Stimulated activated CD4-positive, alpha-beta T cell treated with anti-CD3 and anti-CD28 coated beads, Interleukin-12 subunit alpha, Interleukin-12 subunit beta, amount 100 ng/mL, for 24 hours (primary cell): ENCODE data around the gene CDC14B.
"Not testable (repeated sequence)": the region's sequence is repeated elsewhere in the genome, so short reads cannot be mapped to it uniquely, and the experiment has no call there.

Source experiments
- DNase-seq, 2 experiments: peaks; one replicate each; pipeline ENCODE4 v3.0.0-alpha.2; 2020; ENCODE audit warnings: low read depth in 2 of 2

Gene CDC14B

GRCh38 chr9:96619491-96620180 is at the start of gene CDC14B:
CDC14B (minus strand) TSS chr9:96619843; CDS start chr9:96619378, 465 bp downstream.
- DNase-seq: peak; percentile 56 to 77

DNA sequence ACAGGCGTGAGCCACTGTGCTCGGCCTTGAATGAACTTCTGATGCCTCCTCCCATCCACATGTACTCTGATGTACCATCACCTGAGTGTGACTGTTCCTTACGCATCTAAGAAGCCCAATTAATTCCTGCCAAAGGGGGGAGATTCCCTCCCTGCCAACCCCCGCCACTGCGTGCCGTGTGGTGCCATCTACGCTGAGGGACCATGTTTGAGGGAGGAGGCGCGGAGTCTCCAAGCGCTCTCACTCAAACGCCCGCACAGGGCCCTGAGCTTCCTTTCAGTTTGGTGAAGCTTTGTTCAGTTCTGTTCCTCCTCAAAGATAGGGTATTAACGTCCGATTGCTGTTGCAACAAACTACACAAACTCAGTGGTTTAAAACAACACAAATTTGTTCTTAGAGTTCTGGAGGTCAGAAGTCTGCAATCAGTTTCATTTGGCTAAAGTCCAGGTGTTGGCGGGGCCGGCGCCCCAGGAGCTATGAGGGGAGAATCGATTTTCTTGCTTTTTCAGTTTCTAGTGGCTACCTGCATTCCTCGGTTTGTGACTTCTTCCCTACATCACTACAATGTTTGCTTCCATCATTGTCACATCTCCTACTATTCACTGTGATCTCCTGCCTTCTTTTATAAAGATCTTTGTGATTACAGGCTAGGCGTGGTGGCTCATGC is 49.4 kb upstream of the CDC14B start:
- no peak for DNase-seq

GRCh38 chr9:96667363-96667728 is 47.7 kb upstream of the CDC14B start:
- DNase-seq: no peak

DNA sequence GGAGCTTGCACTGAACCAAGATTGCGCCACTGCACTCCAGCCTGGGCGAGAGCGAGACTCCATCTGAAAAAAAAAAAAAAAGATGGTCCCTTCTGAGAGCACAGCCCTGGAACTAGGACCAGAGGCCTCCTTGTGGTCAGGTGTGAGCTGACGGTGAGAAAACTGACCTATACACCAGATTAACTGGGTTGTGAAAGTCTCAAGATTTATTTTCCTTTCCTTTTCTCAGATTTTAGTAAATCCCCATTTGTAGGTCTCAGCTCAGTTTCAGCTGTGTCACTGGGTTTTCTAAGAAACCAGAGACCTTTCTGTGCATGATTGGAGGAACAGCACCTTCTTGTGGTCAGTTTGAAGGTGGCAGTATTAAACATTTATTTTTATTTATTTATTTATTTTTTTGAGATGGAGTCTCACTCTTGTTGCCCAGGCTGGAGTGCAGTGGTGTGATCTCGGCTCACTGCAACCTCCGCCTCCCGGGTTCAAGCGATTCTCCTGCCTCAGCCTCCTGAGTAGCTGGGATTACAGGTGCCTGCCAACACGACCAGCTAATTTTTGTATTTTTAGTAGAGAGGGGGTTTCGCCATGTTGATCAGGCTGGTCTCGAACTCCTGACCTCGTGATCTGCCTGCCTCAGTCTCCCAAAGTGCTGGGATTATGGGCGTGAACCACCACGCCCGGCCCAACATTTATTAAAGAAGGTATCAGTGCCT is 47.2 kb upstream of the CDC14B start:
- not testable (repeated sequence) for DNase-seq

DNA sequence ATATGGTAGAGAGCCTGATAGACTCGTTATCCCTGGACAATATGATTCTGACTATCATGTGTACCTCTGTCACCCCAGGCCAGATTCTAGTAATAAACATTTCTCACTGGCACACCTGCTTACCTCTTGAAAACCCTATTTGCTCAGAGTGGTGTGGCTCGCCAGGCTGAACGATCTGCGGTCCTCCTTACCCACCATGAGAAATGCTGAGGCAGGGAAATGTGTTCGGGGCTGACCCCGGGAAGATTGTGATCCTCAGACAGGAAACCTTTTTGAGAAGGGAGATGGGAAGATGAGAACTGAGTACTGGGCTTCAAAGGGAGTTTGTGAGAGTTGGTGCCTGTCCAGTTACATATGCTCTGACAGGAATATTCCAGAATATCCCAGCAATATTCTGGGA is 46.1 kb upstream of the CDC14B start:
- no peak for DNase-seq

DNA sequence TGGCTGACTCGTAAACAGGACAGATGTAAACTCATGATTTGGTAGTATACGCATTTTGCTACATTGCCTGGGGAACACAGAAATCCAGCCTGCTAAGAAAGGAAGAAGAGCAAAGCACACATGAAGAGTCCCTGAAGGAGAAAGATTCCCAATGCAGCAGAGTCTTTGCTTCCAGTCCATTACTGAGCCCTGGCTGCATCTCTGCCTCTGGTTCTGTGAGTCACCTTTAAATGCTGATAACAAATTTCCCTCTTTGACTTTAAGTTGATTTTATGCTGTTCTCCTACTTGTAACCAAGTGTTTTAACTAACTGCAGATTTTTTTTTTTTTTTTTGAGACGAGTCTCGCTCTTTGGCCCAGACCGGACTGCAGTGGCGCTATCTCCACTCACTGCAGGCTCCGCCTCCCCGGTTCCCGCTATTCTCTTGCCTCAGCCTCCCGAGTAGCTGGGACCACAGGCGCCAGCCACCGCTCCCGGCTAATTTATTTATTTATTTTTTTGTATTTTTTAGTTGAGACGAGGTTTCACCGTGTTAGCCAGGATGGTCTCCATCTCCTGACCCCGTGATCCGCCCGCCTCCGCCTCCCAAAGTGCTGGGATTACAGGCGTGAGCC is 44.0 kb upstream of the CDC14B start:
- no peak for DNase-seq

DNA sequence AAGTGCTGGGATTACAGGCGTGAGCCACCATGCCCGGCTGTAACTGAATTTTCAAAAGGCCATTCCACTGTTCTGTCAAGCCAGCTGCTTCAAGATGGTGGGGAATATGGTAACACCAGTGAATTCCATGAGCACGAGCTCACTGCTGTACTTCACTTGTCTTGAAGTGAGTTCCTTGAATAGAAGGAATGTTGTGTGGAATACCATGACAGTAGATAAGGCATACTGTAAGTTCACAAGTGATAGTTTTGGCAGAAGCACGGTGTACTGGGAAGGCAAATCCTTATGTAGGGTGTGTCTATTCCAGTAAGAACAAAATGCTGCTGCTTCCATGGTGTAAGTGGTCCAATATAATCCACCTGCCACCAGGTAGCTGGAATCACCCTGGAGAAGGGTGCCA is 42.1 kb upstream of the CDC14B start:
- no peak for DNase-seq

GRCh38 chr9:96660692-96661248 is 41.1 kb upstream of the CDC14B start:
- DNase-seq: no peak

GRCh38 chr9:96655198-96655851 is 35.7 kb upstream of the CDC14B start, which contains the start of gene PRXL2C:
PRXL2C (minus strand) TSS chr9:96655317; CDS start chr9:96655281, 36 bp downstream.
- peak; percentile 58 to 82 for DNase-seq

- DNase-seq: peak; percentile 23 to 43
Observed at GRCh38 chr9:96654450-96655197, 35.0 kb upstream of the CDC14B start.

DNA sequence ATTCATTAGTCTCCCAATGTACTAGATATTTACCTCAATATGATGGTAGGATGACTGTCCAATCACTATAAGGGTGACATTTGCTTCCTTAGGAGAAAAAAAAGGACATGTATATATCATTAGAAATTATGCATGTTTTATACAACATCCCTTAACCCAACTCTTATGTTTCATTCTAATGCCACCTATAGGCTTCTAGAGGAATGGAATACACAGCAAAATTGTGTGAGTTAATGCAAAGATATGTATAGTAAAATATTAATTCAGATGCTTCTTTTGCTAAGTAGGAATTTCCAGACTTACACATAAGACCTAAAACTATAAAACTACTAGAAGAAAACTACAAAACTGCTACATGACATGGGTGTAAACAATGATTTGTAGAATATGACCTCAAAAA is 32.0 kb upstream of the CDC14B start:
- DNase-seq: no peak

GRCh38 chr9:96649620-96650324 is 30.1 kb upstream of the CDC14B start:
- no peak for DNase-seq

- DNase-seq: no peak
Observed at GRCh38 chr9:96646081-96646991, 26.7 kb upstream of the CDC14B start.

DNA sequence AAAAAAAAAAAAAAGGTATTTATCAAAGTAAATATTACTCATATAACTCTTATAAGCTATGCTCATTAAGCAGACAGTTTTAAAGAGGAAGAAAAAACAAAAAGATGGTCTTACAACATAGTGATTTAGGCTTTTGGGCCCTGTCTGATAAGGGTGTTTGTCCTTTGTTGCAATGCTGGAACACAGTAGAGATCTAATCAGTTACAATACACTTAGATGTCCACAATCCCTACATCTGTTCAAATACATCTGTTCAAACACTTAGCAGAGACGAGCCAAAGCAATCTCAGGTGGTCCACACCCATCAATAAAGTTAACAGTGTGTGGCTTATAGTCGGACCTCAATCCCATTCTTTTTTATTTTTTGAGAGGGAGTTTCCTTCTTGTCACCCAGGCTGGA is 24.5 kb upstream of the CDC14B start:
- no peak for DNase-seq

- DNase-seq: no peak
Observed at GRCh38 chr9:96641514-96641913, 21.9 kb upstream of the CDC14B start.

DNA sequence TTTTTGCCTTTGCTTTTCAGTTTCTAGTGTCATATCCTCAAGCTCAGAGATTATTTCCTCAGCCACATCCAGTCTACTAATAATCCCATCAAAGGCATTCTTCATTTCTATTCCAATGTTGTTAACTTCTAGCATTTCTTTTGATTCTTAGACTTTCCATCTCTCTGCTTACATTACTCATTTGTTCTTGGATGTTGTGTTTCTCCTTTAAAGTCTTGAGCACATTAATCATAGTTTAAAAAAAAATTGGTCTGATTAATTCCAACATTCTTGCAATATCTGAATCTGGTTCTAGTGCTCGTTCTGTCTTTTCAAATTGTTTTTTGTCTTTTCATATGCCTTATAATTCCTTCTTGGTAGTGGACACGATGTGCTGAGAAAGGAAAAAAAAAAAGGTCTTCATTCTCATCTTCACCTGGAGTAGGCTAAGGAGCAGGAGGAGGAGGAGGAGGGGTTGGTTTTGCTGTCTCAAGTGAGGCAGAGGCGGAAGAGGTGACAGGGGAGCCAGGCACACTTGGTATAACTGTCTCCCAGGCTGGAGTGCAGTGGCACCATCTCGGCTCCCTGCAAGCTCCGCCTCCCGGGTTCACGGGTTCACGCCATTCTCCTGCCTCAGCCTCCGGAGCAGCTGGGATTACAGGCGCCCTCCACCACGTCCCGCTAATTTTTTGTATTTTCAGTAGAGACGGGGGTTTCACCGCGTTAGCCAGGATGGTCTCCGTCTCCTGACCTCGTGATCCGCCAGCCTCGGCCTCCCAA is 19.1 kb upstream of the CDC14B start:
- no peak for DNase-seq

GRCh38 chr9:96636368-96636767 is 16.7 kb upstream of the CDC14B start:
- no peak for DNase-seq

DNA sequence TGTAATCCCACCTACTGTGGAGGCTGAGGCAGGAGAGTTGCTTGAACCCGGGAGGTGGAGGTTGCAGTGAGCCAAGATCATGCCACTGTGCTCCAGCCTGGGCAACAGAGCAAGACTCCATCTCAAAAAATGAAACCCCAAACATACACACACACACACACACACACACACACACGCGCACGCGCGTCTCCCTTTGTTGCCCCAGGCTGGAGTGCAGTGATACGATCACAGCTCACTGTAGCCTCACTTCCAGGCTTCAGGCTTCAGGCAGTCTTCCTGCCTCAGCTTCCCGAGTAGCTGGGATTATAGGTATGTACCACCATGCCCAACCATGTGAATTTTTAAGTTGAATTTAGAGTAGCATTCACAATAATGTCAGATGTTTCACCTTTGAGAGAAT is 13.9 kb upstream of the CDC14B start:
- DNase-seq: not testable (repeated sequence)
